ENCODE data around the gene LUC7L3.
"Not testable (repeated sequence)": the region's sequence is repeated elsewhere in the genome, so short reads cannot be mapped to it uniquely, and the experiment has no call there.

The LUC7L3 gene

DNA sequence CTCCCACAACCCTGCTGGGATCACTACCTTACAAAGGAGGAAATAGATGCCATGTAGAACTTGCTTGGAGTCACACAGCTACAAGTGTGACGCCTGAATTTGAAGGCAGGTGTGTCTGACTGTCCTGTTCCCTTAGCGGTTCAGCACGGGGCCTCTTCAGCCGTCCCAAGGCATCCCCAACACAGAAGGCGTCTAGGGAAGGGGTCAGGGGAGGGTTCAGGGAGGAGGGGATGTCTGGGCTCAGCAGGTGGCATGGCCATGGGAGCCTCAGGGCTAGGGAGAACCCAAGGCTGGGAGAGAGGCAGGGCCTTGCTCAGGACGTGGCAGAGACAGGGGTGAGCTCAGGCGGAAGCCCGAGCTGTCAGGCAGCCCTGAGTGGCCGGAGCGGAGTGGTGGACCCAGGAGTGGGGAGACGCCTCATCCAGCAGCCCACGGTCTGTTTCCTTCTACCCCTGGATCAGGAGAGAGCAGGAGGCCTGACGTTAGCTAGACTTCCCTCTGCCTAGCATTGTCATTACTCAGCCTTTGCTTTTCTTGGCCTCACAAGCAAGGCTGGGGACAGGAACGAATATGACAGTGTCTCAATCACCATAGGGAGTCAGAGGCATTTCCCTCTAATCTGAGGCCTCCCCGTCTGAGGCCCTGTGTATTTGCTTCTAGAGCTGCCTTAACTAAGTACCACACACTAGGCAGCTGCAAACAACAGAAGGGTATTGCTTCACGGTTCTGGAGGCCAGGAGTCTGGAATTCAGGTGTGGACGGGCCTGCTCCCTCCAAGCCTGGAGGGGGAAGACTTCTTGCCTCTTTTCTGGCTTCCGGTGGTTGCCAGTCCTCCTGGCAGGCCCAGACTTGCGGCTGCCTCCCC is 79.3 kb downstream of the LUC7L3 start:
- in situ Hi-C loops (cut with HindIII; ENCODE audit: low pct_ligation_motif_present, low pct_unique_long_range_greater_than_20kb, low sequenced_read_pairs), result no loop called here
- no peak for DNase-seq

DNA sequence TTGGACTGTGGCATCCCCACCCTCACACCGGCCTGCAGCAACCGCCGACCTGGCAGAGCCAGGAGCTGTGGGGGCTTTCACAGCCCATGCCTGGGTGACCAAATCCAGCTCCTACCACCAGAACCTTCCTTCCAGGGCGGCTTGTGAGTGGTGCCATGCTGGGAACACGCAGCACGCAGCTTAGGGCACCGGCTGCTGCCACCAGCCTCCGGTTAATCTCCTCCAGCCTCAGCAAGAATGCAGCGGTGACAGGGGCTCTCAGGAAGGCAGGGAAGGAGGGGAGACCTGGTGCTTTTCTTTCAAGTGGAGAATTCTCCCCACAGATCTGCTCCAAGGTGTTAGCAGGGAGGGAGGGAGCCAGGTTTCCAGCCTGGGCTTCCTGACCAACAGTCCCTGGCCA is 80.2 kb downstream of the LUC7L3 start:
- no peak for DNase-seq
- in situ Hi-C loops (cut with HindIII; ENCODE audit: low pct_ligation_motif_present, low pct_unique_long_range_greater_than_20kb, low sequenced_read_pairs), result no loop called here

DNA sequence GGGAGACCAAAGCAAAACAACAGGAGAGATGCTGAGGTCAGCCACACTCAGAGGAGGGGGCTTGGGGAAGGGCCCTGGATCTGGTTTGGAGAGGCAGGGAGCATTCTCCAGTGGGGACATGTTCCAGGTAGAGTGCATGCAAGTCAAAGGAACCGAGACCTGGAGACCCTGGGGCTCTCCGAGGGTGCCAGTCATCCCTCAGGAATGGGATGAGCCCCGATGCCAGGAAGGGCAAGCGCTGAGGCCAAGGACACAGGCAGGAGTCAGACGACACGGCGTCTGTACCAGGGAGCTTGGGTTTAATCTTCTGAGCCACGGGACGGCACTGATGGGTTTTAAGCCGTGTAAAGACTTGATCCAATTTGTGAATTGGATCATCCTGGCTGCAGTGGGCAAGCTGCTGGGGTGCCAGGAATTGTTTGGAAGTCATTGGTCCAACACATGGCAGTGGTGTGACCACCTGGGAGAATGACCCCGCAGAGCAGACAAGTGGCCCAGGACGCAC is 80.8 kb downstream of the LUC7L3 start:
- DNase-seq, result no peak
- in situ Hi-C loops (cut with HindIII; ENCODE audit: low pct_ligation_motif_present, low pct_unique_long_range_greater_than_20kb, low sequenced_read_pairs), result no loop called here

DNA sequence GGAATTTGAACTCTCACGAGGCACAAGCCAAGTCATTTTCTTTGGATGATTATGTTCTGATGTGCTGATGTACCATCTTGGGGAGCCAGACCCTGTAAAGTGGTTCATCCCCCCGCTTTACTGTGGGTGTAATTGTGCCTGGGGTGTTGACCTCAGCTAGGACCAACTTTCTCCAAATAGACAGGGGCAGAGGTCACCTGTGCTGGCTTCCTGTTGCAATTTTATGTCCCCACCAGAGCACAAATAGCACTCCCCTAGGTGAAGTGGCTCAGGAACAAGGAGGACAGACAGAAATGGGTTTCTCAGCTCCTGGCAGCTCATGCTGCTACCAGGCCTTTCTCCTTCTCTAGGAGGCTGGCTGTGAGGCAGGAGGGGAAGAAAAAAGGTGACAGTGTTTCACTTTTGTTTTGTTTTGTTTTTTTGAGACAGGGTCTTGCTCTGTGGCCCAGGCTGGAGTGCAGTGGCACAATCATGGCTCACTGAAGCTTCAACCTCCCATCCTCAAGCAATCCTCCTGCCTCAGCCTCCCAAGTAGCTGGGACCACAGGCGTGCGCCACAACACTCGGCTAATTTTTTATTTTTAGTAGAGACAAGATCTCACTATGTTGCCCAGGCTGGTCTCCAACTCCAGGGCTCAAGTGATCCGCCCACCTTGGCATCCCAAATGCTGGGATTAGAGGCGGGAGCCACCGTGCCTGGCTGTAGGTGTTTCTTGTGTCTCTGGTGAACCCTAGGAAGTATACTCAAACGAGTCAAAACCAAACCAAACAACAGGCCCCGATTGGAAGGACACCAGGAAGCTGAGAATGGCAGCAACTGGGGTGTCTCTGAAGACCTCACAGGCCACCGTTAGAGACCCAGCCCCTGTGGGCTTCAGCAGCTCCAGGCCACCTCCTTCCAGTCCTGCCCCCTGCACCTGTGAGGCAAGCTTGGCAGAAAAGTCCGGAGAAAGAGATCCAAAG is 83.5 kb downstream of the LUC7L3 start:
- in situ Hi-C loops (cut with HindIII; ENCODE audit: low pct_ligation_motif_present, low pct_unique_long_range_greater_than_20kb, low sequenced_read_pairs), result no loop called here
- no peak for DNase-seq

DNA sequence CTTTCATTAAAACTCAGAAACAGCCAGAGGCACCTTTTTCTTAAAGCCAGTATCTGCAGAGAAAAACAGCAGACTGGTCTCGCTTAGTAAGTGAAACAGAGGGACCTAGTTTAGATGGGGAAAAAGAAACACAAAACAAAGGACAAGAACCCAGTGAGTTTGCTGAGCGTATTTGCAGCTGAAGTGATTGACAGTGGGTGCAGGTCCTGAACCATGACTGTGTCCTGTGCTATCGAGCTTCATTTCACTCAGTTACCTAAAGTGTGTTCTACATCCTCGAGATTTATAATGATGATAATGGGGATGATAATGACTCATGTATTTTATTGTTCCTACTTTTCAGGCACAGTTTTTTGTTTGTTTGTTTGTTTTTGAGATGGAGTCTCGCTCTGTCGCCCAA is 84.3 kb downstream of the LUC7L3 start:
- in situ Hi-C loops (cut with HindIII; ENCODE audit: low pct_ligation_motif_present, low pct_unique_long_range_greater_than_20kb, low sequenced_read_pairs), result no loop called here
- DNase-seq, result no peak

DNA sequence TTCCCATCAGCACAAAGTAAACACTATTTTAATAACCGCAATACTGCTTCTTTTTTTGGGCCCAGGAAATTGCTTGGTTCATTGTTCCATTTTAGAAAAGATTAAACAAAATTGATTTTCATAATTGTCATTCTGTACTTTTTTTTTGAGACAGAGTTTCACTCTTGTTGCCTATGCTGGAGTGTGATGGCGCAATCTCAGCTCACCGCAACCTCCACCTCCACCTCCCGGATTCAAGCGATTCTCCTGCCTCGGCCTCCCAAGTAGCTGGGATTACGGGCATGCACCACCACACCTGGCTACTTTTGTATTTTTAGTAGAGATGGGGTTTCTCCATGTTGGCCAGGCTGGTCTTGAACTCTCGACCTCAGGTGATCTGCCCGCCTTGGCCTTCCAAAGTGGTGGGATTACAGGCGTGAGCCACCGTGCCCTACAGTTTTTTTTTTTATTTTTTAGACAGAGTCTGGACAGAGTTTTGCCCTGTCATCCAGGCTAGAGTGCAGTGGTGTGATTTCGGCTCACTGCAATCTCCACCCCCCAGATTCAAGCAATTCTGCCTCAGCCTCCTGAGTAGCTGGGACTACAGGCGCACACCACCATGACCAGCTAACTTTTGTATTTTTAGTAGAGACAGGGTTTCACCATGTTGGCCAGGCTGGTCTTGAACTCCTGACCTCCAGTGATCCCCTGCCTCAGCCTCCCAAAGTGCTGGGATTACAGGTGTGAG is 85.5 kb downstream of the LUC7L3 start:
- in situ Hi-C loops (cut with HindIII; ENCODE audit: low pct_ligation_motif_present, low pct_unique_long_range_greater_than_20kb, low sequenced_read_pairs); DNase-seq: not testable (repeated sequence)

DNA sequence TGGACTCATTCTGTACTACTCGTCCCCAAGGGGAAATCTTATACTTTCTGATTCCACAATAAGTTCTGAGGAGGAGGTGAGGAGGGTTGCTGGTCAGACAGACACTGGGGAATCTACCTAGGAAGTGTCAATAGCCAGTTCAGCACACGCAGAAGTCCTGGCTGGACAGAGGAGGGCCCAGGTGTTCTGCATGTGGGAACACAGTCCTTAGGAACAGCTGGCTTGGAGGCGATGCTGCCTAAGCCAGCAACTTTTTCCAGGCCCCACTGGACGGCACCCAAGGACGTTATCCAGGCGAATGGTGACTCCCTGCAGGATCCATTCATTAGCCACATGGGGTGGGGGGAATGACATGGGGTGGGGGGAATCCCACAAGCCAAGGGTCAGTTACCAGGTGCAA is 86.1 kb downstream of the LUC7L3 start:
- in situ Hi-C loops (cut with HindIII; ENCODE audit: low pct_ligation_motif_present, low pct_unique_long_range_greater_than_20kb, low sequenced_read_pairs), result no loop called here
- DNase-seq, result no peak

Data from ACHN (cell line).